GM23248 (cell line): ENCODE data around the gene CHI3L2. TPM values are rescaled to one million over a fixed set of nuclear protein-coding genes. Genes with fewer than 3 reads are reported as not detected.
A peak's percentile ranks its signal among the peaks of the same experiment; 100 is the strongest.

ENCODE experiments used
- DNase-seq: peaks from one replicate; pipeline ENCODE4 v3.0.0-alpha.2; 2015
- H2AFZ ChIP-seq: fragments of 200-600 bp; sonication (generic); 2 replicates; pipeline ENCODE4 v1.6.1; 2016; ENCODE audit warnings: antibody characterized with exemption
- H3F3A ChIP-seq: fragments of 200-600 bp; sonication (generic); 2 replicates; pipeline ENCODE4 v1.6.1; 2016; ENCODE audit warnings: mild to moderate bottlenecking, antibody characterized with exemption, mixed run types; ENCODE audit not compliant: insufficient read depth
- H3K27ac ChIP-seq: fragments of 200-600 bp; sonication (generic); 2 replicates; pipeline ENCODE4 v1.5.1; 2016; ENCODE audit warnings: mild to moderate bottlenecking
- H3K27me3 ChIP-seq: fragments of 200-600 bp; sonication (generic); replicated peaks from 2 replicates; pipeline ENCODE4 v1.6.1; 2016; ENCODE audit warnings: mild to moderate bottlenecking; ENCODE audit not compliant: insufficient read depth
- H3K36me3 ChIP-seq: fragments of 200-600 bp; sonication (generic); 2 replicates; pipeline ENCODE4 v1.6.1; 2016; ENCODE audit warnings: low read depth, mild to moderate bottlenecking
- H3K4me1 ChIP-seq: fragments of 200-600 bp; sonication (generic); 2 replicates; pipeline ENCODE4 v1.6.1; 2016; ENCODE audit warnings: mild to moderate bottlenecking; ENCODE audit not compliant: insufficient read depth
- H3K4me2 ChIP-seq: fragments of 200-600 bp; sonication (generic); one replicate; pipeline ENCODE4 v1.6.1; 2016; ENCODE audit warnings: mild to moderate bottlenecking; ENCODE audit not compliant: unreplicated experiment
- H3K4me3 ChIP-seq: fragments of 200-600 bp; sonication (generic); 2 replicates; pipeline ENCODE4 v1.5.1; 2016; ENCODE audit warnings: mild to moderate bottlenecking
- H3K79me2 ChIP-seq: fragments of 200-600 bp; sonication (generic); 2 replicates; pipeline ENCODE4 v1.6.1; 2016; ENCODE audit warnings: mild to moderate bottlenecking; ENCODE audit not compliant: insufficient read depth
- H3K9ac ChIP-seq: fragments of 200-600 bp; sonication (generic); 2 replicates; pipeline ENCODE4 v1.6.1; 2016; ENCODE audit warnings: mild to moderate bottlenecking
- H3K9me2 ChIP-seq: fragments of 200-600 bp; sonication (generic); 2 replicates; pipeline ENCODE4 v1.6.1; 2016; ENCODE audit warnings: mixed run types, mild to moderate bottlenecking, moderate library complexity; ENCODE audit not compliant: insufficient read depth
- H3K9me3 ChIP-seq: fragments of 200-600 bp; sonication (generic); one replicate; pipeline ENCODE4 v1.6.1; 2017; ENCODE audit warnings: low read depth
- H4K20me1 ChIP-seq: fragments of 200-600 bp; sonication (generic); 2 replicates; pipeline ENCODE4 v1.6.0; 2016; ENCODE audit not compliant: insufficient read depth
- EZH2 ChIP-seq: fragments of 200-600 bp; sonication (generic); IDR thresholded peaks from 2 replicates; pipeline ENCODE4 v1.6.1; 2018; ENCODE audit warnings: antibody characterized with exemption, mild to moderate bottlenecking; ENCODE audit not compliant: insufficient read depth, poor library complexity, severe bottlenecking
- EZH2phosphoT487 ChIP-seq: fragments of 200-600 bp; sonication (generic); IDR thresholded peaks from 2 replicates; pipeline ENCODE4 v1.6.1; 2018; ENCODE audit warnings: antibody characterized with exemption, moderate library complexity, mild to moderate bottlenecking, low read depth; ENCODE audit not compliant: insufficient read depth
- WGBS, 2 experiments: methylation state at CpG; one replicate each; pipeline ENCODE4 v1.1.6; 2015 to 2017; ENCODE audit warnings: low lambda C conversion rate in 2 of 2, low coverage in 1 of 2; ENCODE audit errors: missing lambda C conversion rate in 2 of 2; 5-methylcytosine and 5-hydroxymethylcytosine counted together
- in situ Hi-C: fragments of 300-500 bp; cut with MboI; formaldehyde crosslinking; loops from 2 replicates; pipeline ENCODE4 v1.15.0; 2020
- polyA plus RNA-seq: library from polyadenylated mRNA; unstranded; fragments of >200 nt; fragmentation: Nextera tagmentation; extraction: Ambion mirVana; gene quantifications from 2 replicates; pipeline ENCODE4 v1.2.1, GENCODE V29; 2016
- total RNA-seq: library from RNA; depleted of rRNA; stranded (reverse); fragments of >200 nt; shearing (Covaris generic); gene quantifications from 2 replicates; pipeline ENCODE4 v1.2.3, GENCODE V29; 2014

CHI3L2 gene
- total and polyA plus RNA-seq, 2 experiments from 2014 or later: 0.55 TPM; not detected in 1

GRCh38 chr1:111271464-111271801 is 43.9 kb downstream of the CHI3L2 start:
- Histone ChIP-seq H3K4me3 (no peak overlapping the region), H3F3A (peaks cover 16% of the 10 kb centered on the region), H3K9me2 (no peaks in the 10 kb centered on the region), H3K4me2 (no peak overlapping the region), H3K27me3 (peaks cover 38% of the 10 kb centered on the region), H2AFZ (no peak overlapping the region), H4K20me1 (no peaks in the 10 kb centered on the region), H3K9ac (no peak overlapping the region), H3K36me3 (no peaks in the 10 kb centered on the region), H3K79me2 (no peaks in the 10 kb centered on the region), H3K4me1 (peaks cover 15% of the 10 kb centered on the region; the same call in 1 of the 2 replicates), H3K27ac (no peak overlapping the region), H3K9me3 (no peaks in the 10 kb centered on the region)
- in situ Hi-C loops: no loop called here
- no peak for TF ChIP-seq EZH2
- TF ChIP-seq EZH2phosphoT487: 0 out of 2 replicates have a peak, but pooled peaks have one; percentile 11
- 6 to 10% methylated on average over 16 of the region's 16 CpGs for WGBS, 2 experiments
- DNase-seq: no peak

DNA sequence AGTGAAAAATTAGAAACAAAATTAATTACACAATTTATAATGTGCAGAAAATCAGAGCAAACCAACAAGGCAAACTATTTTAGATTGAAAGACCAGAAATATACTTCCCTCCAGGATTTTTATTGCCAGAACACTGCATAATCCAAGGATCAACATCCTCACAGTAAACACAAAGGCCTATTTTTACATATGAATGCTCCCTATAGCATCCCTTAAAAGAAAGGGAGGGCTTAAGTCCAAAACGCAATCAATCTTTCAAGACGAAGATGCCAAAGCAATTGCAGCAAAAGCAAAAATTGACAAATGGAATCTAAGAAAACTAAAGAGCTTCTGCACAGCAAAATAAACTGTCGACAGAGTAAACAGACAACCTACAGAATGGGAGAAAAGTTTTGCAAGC is 44.6 kb downstream of the CHI3L2 start:
- H3K4me2 ChIP-seq: no peak overlapping the region
- H3K79me2 ChIP-seq: no peaks in the 10 kb centered on the region
- H3K9me2 ChIP-seq: no peaks in the 10 kb centered on the region
- no peak overlapping the region for H3K4me3 ChIP-seq
- H3K9ac ChIP-seq: no peak overlapping the region
- peaks cover 38% of the 10 kb centered on the region for H3K27me3 ChIP-seq
- in situ Hi-C loops: no loop called here
- no peak for DNase-seq
- WGBS, 2 experiments: 54 to 58% methylated on average over 3 of the region's 3 CpGs
- no peaks in the 10 kb centered on the region for H3K36me3 ChIP-seq
- TF ChIP-seq EZH2phosphoT487 (no peak), EZH2 (no peak)
- no peak overlapping the region for H2AFZ ChIP-seq
- H4K20me1 ChIP-seq: no peaks in the 10 kb centered on the region
- no peaks in the 10 kb centered on the region for H3K9me3 ChIP-seq
- H3K4me1 ChIP-seq: peaks cover 15% of the 10 kb centered on the region; the same call in 1 of the 2 replicates
- H3F3A ChIP-seq: peaks cover 16% of the 10 kb centered on the region
- no peak overlapping the region for H3K27ac ChIP-seq

- no peaks in the 10 kb centered on the region for H3K36me3 ChIP-seq
- peak overlapping the region; percentile 64 for H3K4me3 ChIP-seq
- no peak for TF ChIP-seq EZH2
- no peak for TF ChIP-seq EZH2phosphoT487
- in situ Hi-C loops: no loop called here
- H3K4me2 ChIP-seq: peak overlapping the region; percentile 83
- H3K27ac ChIP-seq: peak overlapping the region; percentile 46
- no peaks in the 10 kb centered on the region for H3K79me2 ChIP-seq
- peak; percentile 64 for DNase-seq
- no peaks in the 10 kb centered on the region for H3K9me3 ChIP-seq
- H3K4me1 ChIP-seq: peaks cover 15% of the 10 kb centered on the region; the same call in 1 of the 2 replicates
- H3F3A ChIP-seq: peaks cover 16% of the 10 kb centered on the region
- peaks cover 26% of the 10 kb centered on the region for H3K27me3 ChIP-seq
- WGBS, 2 experiments: 27 to 35% methylated on average over 4 of the region's 4 CpGs
- peak overlapping the region; percentile 43 for H3K9ac ChIP-seq
- peak overlapping the region; percentile 66 for H2AFZ ChIP-seq
- no peaks in the 10 kb centered on the region for H4K20me1 ChIP-seq
- no peaks in the 10 kb centered on the region for H3K9me2 ChIP-seq
These were observed 47.1 kb downstream of the CHI3L2 start for GRCh38 chr1:111274653-111275052.

DNA sequence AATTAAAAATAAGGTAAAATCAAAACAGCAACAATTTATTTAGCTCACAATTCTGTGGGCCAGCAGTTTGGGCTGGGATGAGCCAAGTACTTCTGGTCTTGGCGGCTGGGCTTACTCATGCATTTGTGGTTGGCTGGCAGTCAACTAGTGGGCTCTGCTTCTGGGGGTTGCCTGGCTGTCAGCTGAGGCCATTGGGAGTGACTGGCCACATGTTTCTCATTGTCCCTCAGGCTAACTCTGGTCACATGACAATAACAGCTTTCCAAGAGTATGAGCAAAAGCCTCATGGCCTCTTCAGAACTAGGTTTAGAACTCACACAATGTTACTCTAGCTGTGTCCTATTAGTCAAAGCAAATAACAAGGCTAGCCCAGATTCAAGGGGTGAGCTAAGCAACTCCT is 47.6 kb downstream of the CHI3L2 start:
- 0 to 6% methylated on average over 1 of the region's 1 CpG for WGBS, 2 experiments
- Histone ChIP-seq H3F3A (peaks cover 16% of the 10 kb centered on the region), H3K27ac (peak overlapping the region; percentile 46), H3K9me3 (no peaks in the 10 kb centered on the region), H3K79me2 (no peaks in the 10 kb centered on the region), H2AFZ (peak overlapping the region; percentile 66), H3K36me3 (no peaks in the 10 kb centered on the region), H3K4me2 (peak overlapping the region; percentile 83), H3K9me2 (no peaks in the 10 kb centered on the region), H3K4me1 (peaks cover 15% of the 10 kb centered on the region; the same call in 1 of the 2 replicates), H3K4me3 (peak overlapping the region; percentile 64), H3K9ac (peak overlapping the region; percentile 43), H3K27me3 (peaks cover 22% of the 10 kb centered on the region), H4K20me1 (no peaks in the 10 kb centered on the region)
- in situ Hi-C loops: no loop called here
- TF ChIP-seq EZH2: no peak
- TF ChIP-seq EZH2phosphoT487: no peak
- DNase-seq: peak; percentile 95
